Prostate gland (tissue), 2 donors: Measurements from ENCODE around the gene VSTM2A. TPM values are rescaled to one million over a fixed set of nuclear protein-coding genes. Genes with fewer than 3 reads are reported as not detected.

Experiments
- DNase-seq: peaks from one replicate; pipeline ENCODE4 v3.0.0-alpha.2; 2019; ENCODE audit warnings: low spot score
- H3K27ac ChIP-seq, 2 donors: fragments of 200-600 bp; sonication (generic); 2 replicates each; pipeline ENCODE4 v1.5.1; 2017 to 2019
- H3K27me3 ChIP-seq: fragments of 200-600 bp; sonication (generic); replicated peaks from 2 replicates; pipeline ENCODE4 v1.5.1; 2019; ENCODE audit not compliant: insufficient read depth
- H3K36me3 ChIP-seq, 2 donors: fragments of 200-600 bp; sonication (generic); 1 replicate in 1 of 2; 2 replicates in 1 of 2; pipeline versions ENCODE4 v1.5.1 to v1.8.1; 2017 to 2019
- H3K4me1 ChIP-seq: fragments of 200-600 bp; sonication (generic); replicated peaks from 2 replicates; pipeline ENCODE4 v1.5.1; 2019
- H3K4me3 ChIP-seq, 2 donors: fragments of 200-600 bp; sonication (generic); 2 replicates each; pipeline ENCODE4 v1.5.1; 2017 to 2019
- H3K9me3 ChIP-seq: fragments of 200-600 bp; sonication (generic); 2 replicates; pipeline ENCODE4 v1.5.1; 2017
- POLR2A ChIP-seq: fragments of 450-650 bp; IDR thresholded peaks from one replicate; pipeline ENCODE4 v1.6.1; 2016; ENCODE audit warnings: antibody characterized with exemption, mild to moderate bottlenecking
- POLR2AphosphoS5 ChIP-seq: sonication (generic); formaldehyde crosslinking; IDR thresholded peaks from one replicate; pipeline ENCODE4 v1.6.1; 2017; ENCODE audit warnings: antibody characterized with exemption
- WGBS: methylation state at CpG from one replicate; pipeline ENCODE4 v1.1.5; 2018; 5-methylcytosine and 5-hydroxymethylcytosine counted together
- intact Hi-C: fragments of 100-400 bp; cut with DNase I; formaldehyde crosslinking; loops from one replicate; pipeline ENCODE4 v1.14.2; 2022
- total RNA-seq, 2 donors: library from RNA; depleted of rRNA; stranded (reverse); fragments of >200 nt; gene quantifications; one replicate each; pipeline ENCODE4 v1.1.0, GENCODE V29; 2016
- TF ChIP-seq, protein P1 (sequence below), 4 experiments: fragments of 200-600 bp in 2 of 4; fragments of 450-650 bp in 2 of 4; sonication (generic) in 2 of 4; IDR thresholded peaks; 1 replicate in 3 of 4; 2 replicates in 1 of 4; pipeline ENCODE4 v1.5.1; 2016 to 2019; ENCODE audit warnings: antibody characterized with exemption in 4 of 4, mild to moderate bottlenecking in 2 of 4, moderate library complexity in 2 of 4

The VSTM2A gene
- total RNA-seq, 2 donors from 2014 or later: 3.9 to 5.8 TPM

DNA sequence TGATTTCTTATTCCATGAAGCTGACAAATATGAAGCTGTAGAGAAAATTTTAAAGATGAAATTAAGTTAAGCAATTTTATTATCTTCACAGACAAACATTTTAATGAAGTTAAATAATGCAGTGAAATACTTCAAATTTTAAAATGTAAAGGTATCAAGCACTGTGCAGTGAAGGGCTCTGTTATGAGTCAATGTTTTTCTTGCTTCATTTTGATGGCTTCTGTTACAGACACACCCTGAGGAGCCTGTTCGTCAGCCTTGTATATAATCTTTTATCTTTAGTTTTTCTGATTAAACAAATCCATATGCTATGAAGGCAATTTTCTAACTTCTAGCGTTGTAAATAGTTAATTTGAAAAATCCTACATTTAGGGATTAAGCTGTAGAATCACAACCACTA, 18.5 kb downstream of the VSTM2A start:
- TF ChIP-seq, protein P1, sequence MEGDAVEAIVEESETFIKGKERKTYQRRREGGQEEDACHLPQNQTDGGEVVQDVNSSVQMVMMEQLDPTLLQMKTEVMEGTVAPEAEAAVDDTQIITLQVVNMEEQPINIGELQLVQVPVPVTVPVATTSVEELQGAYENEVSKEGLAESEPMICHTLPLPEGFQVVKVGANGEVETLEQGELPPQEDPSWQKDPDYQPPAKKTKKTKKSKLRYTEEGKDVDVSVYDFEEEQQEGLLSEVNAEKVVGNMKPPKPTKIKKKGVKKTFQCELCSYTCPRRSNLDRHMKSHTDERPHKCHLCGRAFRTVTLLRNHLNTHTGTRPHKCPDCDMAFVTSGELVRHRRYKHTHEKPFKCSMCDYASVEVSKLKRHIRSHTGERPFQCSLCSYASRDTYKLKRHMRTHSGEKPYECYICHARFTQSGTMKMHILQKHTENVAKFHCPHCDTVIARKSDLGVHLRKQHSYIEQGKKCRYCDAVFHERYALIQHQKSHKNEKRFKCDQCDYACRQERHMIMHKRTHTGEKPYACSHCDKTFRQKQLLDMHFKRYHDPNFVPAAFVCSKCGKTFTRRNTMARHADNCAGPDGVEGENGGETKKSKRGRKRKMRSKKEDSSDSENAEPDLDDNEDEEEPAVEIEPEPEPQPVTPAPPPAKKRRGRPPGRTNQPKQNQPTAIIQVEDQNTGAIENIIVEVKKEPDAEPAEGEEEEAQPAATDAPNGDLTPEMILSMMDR (IDR thresholded peaks at IDR 0.05): no peak
- TF ChIP-seq POLR2AphosphoS5: no peak
- no peak for TF ChIP-seq POLR2A
- H3K27ac ChIP-seq: no peak overlapping the region
- H3K36me3 ChIP-seq: no peaks in the 10 kb centered on the region
- no peaks in the 10 kb centered on the region for H3K4me1 ChIP-seq
- DNase-seq: no peak
- intact Hi-C loops: no loop called here
- 59% methylated on average over 2 of the region's 2 CpGs for WGBS
- H3K27me3 ChIP-seq: no peaks in the 10 kb centered on the region
- H3K4me3 ChIP-seq: no peak overlapping the region
- H3K9me3 ChIP-seq: no peaks in the 10 kb centered on the region

DNA sequence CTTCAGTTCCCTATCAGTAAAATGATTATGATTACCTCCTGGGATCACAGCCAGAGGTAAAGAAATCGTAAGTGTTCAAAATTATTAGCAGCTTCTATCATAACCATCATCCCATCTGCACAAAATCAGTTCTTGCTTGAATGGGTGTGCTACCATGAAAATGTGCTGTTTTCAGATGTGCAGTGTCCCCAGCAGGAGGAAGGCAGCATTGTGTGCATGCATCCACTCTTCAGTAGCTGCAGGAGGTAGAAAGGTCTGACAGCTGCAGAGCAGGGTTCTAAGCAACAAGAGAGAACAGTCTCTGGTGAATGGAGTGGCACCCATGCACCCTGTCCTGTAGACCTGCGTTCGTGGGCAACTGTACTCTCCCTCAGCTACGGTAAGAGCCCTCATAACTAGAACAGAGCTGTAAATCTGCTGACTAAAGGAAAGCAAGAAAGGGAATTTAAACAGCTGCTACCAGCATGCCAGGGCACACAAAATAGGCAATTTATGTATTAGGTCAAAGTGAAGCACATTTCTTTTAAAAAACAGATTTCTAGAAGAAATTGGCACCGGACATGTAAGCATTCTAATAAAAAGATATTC, 21.2 kb downstream of the VSTM2A start:
- no peak for TF ChIP-seq POLR2AphosphoS5
- TF ChIP-seq POLR2A: no peak
- TF ChIP-seq, protein P1 (IDR thresholded peaks at IDR 0.05): no peak
- intact Hi-C loops: no loop called here
- no peak for DNase-seq

DNA sequence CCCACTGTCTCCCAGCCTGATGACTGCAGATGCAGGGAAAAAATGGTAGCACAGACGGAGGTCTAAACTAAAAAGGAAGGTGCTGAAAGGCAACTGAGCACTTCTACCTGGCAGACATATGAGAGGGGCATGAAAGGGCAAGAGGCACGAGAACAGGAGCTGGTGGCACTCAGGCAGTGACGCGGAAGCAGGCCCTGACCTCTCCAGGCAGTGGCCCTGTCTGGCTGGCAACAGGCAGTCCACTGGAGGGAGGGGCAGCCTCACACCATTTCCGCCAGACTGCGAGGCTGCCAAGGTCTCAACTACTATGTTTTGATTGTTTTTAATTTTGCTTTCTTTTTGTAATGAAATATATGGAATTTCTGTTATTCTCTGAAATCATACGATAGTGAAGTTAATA, 23.3 kb downstream of the VSTM2A start:
- no peak for DNase-seq
- intact Hi-C loops: no loop called here
- H3K4me3 ChIP-seq: no peak overlapping the region
- TF ChIP-seq POLR2A: no peak
- TF ChIP-seq, protein P1 (IDR thresholded peaks at IDR 0.05): no peak
- TF ChIP-seq POLR2AphosphoS5: no peak
- H3K27me3 ChIP-seq: no peaks in the 10 kb centered on the region
- 93% methylated on average over 7 of the region's 7 CpGs for WGBS
- no peak overlapping the region for H3K27ac ChIP-seq
- H3K4me1 ChIP-seq: no peaks in the 10 kb centered on the region
- no peaks in the 10 kb centered on the region for H3K9me3 ChIP-seq
- no peaks in the 10 kb centered on the region for H3K36me3 ChIP-seq

More for the DNA sequence above, 21.2 kb downstream of the VSTM2A start:
- Histone ChIP-seq H3K9me3 (no peaks in the 10 kb centered on the region), H3K27me3 (no peaks in the 10 kb centered on the region), H3K4me3 (no peak overlapping the region), H3K27ac (no peak overlapping the region), H3K36me3 (no peaks in the 10 kb centered on the region), H3K4me1 (no peaks in the 10 kb centered on the region)
- WGBS: 58% methylated on average over 5 of the region's 5 CpGs

DNA sequence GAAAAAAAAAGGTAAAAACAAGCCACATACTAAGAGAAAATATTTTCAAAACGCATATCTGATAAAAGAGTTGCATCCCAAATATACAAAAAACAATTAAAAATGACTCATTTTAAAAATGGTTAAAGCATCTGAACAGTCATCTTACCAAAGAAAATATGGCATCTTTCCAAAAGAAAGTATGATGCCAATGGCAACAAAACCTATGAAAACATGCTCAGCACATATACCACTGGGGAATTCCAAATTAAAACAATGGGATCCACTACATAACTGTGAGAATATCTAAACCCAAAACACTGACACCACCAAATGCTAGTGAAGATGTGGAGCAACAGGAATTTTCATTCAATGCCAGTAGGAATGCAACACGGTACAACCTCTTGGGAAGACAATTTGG, 39.3 kb downstream of the VSTM2A start:
- no peaks in the 10 kb centered on the region for H3K4me1 ChIP-seq
- no peaks in the 10 kb centered on the region for H3K9me3 ChIP-seq
- DNase-seq: no peak
- H3K27me3 ChIP-seq: no peaks in the 10 kb centered on the region
- no peak overlapping the region for H3K27ac ChIP-seq
- no peak overlapping the region for H3K4me3 ChIP-seq
- WGBS: 86% methylated on average over 2 of the region's 2 CpGs
- intact Hi-C loops: no loop called here
- TF ChIP-seq POLR2A (no peak), POLR2AphosphoS5 (no peak)
- TF ChIP-seq, protein P1 (IDR thresholded peaks at IDR 0.05): no peak
- H3K36me3 ChIP-seq: no peaks in the 10 kb centered on the region
